CD4-positive, alpha-beta T cell treated with Interleukin-4 for 1 hour (primary cell): ENCODE measurements around the gene CABP7.

Experiments
- DNase-seq, 2 donors: peaks; one replicate each; pipeline ENCODE4 v3.0.0-alpha.2; 2020 to 2022

The CABP7 gene

GRCh38 chr22:29780748-29781676 is 61.2 kb downstream of the CABP7 start:
- no peak for DNase-seq
